GM21723 (cell line): ENCODE measurements around the gene PLK1.
"Not testable (repeated sequence)": the region's sequence is repeated elsewhere in the genome, so short reads cannot be mapped to it uniquely, and the experiment has no call there.

ENCODE experiments used
- ATAC-seq: cut with Tn5 transposase; IDR thresholded peaks from one replicate; pipeline ENCODE4 v1.9.1; 2021; ENCODE audit warnings: mild to moderate bottlenecking, moderate library complexity; ENCODE audit not compliant: unreplicated experiment

PLK1 gene

DNA sequence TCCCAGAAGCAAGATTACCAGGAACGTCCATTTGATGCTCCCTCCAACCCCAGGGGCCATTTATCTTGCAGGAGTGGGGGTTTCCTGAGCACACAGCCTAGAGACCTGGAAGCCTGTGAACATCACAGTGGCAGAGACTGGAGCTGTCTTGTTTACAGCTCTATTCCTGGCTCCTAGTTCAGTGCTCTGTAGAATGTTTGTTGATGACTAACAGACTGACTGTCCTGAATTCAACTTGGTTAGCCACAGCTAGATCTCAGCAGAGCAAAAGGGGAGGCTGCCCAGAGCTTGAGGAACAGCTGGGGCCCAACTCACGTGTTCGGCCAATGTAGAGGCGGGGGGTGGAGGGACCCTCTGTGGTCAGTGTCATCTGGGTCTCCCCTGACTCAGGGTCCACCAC is 27.8 kb downstream of the PLK1 start:
- ATAC-seq, result no peak

GRCh38 chr16:23709536-23709935 is 30.8 kb downstream of the PLK1 start:
- no peak for ATAC-seq

DNA sequence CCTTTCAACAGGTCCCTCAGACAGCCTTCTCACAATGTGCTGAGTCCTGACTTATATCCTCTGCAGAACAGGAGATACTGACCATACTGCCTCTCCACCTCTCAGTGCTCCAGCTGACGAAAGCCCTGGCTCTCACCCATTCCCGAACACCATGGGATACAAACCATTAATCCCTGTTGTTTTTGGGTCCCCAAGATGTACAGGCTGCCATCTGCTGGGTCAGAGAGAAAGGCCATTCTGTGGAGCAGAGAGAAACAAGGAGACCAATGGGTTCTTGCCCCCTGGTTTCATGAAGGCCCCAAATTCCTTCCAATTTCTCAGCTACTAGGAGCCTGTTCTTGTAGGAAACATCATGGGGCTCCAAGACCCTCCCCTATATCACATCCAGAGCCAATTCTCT is 31.3 kb downstream of the PLK1 start:
- no peak for ATAC-seq

GRCh38 chr16:23710504-23710903 is 31.8 kb downstream of the PLK1 start:
- ATAC-seq, result no peak

DNA sequence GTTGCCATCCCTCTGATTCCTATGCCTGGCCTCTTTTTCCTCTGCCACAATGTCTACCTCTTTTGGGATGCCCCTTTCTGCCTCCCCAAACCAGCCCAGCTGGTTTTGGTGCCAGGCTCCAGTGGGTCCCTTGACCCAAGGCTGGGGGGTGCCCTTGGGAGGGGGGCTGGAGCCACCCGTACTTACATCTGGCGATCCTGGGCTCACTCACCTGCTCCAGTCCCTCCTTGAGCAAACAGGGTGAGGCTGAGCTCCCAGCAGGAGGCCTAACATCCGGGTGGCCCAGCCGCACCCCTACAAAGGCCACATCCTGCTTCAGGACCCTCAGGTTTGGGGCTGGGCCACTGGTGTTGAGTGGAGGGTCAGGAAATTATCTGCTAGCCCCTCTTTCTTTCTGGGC is 33.1 kb downstream of the PLK1 start:
- no peak for ATAC-seq

GRCh38 chr16:23712976-23713375 is 34.3 kb downstream of the PLK1 start, which contains the start of gene ERN2:
Gene ERN2, minus strand, starts transcription at chr16:23713222. Its CDS starts 35 bp downstream, at chr16:23713187.
- no peak for ATAC-seq

DNA sequence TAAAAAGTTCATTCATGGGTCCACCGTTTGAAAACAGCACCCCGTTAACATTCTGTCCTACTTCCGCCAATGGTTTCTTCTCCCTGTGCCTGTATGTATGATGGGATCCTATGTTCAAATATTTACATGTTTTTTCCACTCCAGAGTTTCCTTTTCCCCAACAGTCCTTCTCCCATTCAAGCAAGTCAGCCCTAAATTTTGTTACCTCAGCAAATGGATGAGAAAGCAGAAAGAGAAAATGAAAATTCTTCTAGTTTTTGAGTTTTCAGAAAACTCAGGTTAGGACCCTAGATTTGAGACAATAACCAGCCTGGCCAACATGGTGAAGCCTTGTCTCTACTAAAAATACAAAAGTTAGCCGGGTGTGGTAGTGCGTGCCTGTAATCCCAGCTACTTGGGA is 37.8 kb downstream of the PLK1 start:
- no peak for ATAC-seq

GRCh38 chr16:23722613-23723240 is 44.0 kb downstream of the PLK1 start:
- not testable (repeated sequence) for ATAC-seq

DNA sequence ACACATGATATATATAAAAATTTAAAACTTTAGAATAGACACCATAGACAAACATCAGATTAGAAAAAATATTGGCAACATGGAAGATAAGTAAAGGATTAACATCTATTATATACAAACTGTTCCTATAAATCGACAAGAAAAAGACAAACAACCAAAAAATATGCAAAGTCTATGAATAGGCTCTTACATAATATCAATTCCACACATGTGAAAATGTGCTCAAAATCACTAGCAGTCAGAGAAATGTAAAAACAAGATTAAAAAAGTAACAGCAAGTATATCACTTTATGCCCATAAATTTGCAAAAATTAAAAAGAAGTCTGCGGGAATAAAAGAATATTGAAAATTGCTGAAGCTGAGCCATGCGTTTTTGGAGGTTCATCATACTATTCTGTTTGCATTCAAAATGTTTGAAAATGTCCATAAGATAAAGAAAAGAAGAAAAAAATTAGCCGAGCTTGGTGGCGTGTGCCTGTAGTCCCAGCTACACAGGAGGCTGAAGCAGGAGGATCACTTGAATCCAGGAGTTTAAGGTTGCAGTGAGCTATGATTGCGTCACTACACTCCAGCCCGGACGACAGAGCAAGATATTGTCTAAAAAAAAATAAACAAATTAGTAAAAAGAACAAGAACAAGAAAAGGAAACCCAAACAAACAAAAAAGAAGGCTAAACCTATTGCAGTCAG is 45.6 kb downstream of the PLK1 start:
- no peak for ATAC-seq

- ATAC-seq, result no peak
Observed at GRCh38 chr16:23724785-23725131, 46.1 kb downstream of the PLK1 start.

DNA sequence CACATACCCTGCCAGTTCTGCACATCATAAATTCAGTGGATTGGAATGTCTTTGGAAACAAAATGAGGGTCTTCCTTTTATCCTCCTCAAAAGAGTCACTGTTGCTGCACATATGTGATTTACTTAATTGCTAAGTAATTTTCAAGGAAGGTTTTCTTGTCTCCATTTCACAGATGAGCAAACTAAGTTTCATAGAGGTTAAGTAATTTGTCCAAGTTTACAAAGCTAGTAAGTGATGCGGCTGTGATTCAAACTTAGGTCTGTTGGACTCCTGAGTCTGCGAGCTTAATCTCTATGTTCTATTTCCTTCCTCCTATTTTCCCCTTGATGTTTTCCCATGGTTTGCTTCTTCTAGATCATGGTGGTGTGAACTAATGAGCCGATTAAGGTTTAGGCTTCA is 48.0 kb downstream of the PLK1 start:
- no peak for ATAC-seq

- no peak for ATAC-seq
Observed at GRCh38 chr16:23728112-23728477, 49.4 kb downstream of the PLK1 start.

GRCh38 chr16:23729503-23730424 is 51.1 kb downstream of the PLK1 start:
- ATAC-seq, result no peak

GRCh38 chr16:23734176-23734893 is 55.6 kb downstream of the PLK1 start:
- ATAC-seq, result no peak

DNA sequence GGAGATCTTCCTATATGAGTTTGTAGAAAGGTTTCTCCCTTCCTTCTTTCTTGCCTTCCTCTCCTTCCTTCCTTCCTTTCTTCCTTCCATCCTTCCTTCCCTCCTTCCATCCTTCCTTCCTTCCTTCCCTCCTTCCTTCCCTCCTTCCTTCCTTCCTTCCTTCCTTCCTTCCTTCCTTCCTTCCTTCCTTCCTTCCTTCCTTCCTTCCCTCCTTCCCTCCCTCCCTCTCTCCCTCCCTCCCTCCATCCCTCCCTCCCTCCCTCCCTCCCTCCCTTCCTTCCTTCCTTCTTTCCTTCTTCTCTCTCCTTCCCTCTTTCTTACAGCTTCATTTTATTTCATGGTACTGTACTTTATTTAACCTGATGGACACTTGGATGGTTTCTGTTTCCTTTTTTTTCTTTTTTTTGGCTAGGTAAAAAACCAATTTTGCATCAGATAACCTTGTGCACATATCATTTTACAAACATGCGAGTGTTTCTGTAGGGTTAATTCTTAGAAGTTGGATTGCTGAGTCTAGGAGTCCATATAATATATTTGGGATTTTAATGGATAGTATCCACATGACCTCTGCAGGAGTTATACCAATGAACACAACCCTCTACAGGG is 58.8 kb downstream of the PLK1 start:
- ATAC-seq, result not testable (repeated sequence)

- no peak for ATAC-seq
Observed at GRCh38 chr16:23739516-23739915, 60.8 kb downstream of the PLK1 start.
